HG02642 (cell line): ENCODE results near the gene QRSL1.
"Not testable (repeated sequence)": the region's sequence is repeated elsewhere in the genome, so short reads cannot be mapped to it uniquely, and the experiment has no call there.

Source experiments
- ATAC-seq: cut with Tn5 transposase; IDR thresholded peaks from one replicate; pipeline ENCODE4 v1.9.1; 2021; ENCODE audit warnings: mild to moderate bottlenecking; ENCODE audit not compliant: unreplicated experiment, poor library complexity

QRSL1 gene

GRCh38 chr6:106622412-106622811, 7.0 kb upstream of the QRSL1 start:
- no peak for ATAC-seq

GRCh38 chr6:106623039-106623438, 6.3 kb upstream of the QRSL1 start:
- no peak for ATAC-seq

- no peak for ATAC-seq
Observed at GRCh38 chr6:106626485-106626884, 2.9 kb upstream of the QRSL1 start.

- not testable (repeated sequence) for ATAC-seq
Observed at GRCh38 chr6:106627760-106628159, 1.6 kb upstream of the QRSL1 start.

- peak; percentile 5 for ATAC-seq
Observed at GRCh38 chr6:106628658-106629102, 698 bp upstream of the QRSL1 start.

- no peak for ATAC-seq
Observed at GRCh38 chr6:106629859-106630163, 433 bp downstream of the QRSL1 start.

- no peak for ATAC-seq
Observed at GRCh38 chr6:106630366-106630765, 988 bp downstream of the QRSL1 start.

- ATAC-seq, result no peak
Observed at GRCh38 chr6:106631346-106631745, 2.0 kb downstream of the QRSL1 start.

GRCh38 chr6:106634565-106634964, 5.2 kb downstream of the QRSL1 start:
- ATAC-seq, result no peak

- ATAC-seq, result peak; percentile 34
Observed at GRCh38 chr6:106637051-106637716, 7.8 kb downstream of the QRSL1 start.

GRCh38 chr6:106637717-106638341, 8.5 kb downstream of the QRSL1 start:
- peak; percentile 72 for ATAC-seq

- no peak for ATAC-seq
Observed at GRCh38 chr6:106639812-106640211, 10.4 kb downstream of the QRSL1 start.

GRCh38 chr6:106642476-106642875, 13.1 kb downstream of the QRSL1 start:
- no peak for ATAC-seq

GRCh38 chr6:106643061-106643460, 13.7 kb downstream of the QRSL1 start:
- ATAC-seq, result no peak

- peak; percentile 87 for ATAC-seq
Observed at GRCh38 chr6:106648651-106649308, 19.4 kb downstream of the QRSL1 start.

GRCh38 chr6:106658469-106658868, 29.1 kb downstream of the QRSL1 start:
- no peak for ATAC-seq

- no peak for ATAC-seq
Observed at GRCh38 chr6:106659859-106660258, 30.5 kb downstream of the QRSL1 start.

- no peak for ATAC-seq
Observed at GRCh38 chr6:106662458-106662857, 33.1 kb downstream of the QRSL1 start.

GRCh38 chr6:106666282-106667021, 37.1 kb downstream of the QRSL1 start:
- peak; percentile 100 for ATAC-seq

- no peak for ATAC-seq
Observed at GRCh38 chr6:106667022-106667402, 37.6 kb downstream of the QRSL1 start.

- no peak for ATAC-seq
Observed at GRCh38 chr6:106670236-106670635, 40.9 kb downstream of the QRSL1 start.
